DOHH2 (cell line): ENCODE data around the gene DNAJC17.

ENCODE experiments used
- H3F3A ChIP-seq: fragments of 200-600 bp; sonication (generic), shearing (Covaris generic); 2 replicates; pipeline ENCODE4 v1.6.0; 2016; ENCODE audit warnings: antibody characterized with exemption, mild to moderate bottlenecking; ENCODE audit not compliant: control insufficient read depth, insufficient read depth
- H3K27ac ChIP-seq: fragments of 200-600 bp; sonication (generic); 2 replicates; pipeline ENCODE4 v1.5.1; 2014; ENCODE audit warnings: low read depth, mild to moderate bottlenecking, low read length, moderate library complexity
- H3K27me3 ChIP-seq: fragments of 200-600 bp; sonication (generic); 2 replicates; pipeline ENCODE4 v1.6.1; 2014; ENCODE audit warnings: mild to moderate bottlenecking, low read length, mixed read lengths; ENCODE audit not compliant: control insufficient read depth
- H3K36me3 ChIP-seq: fragments of 200-600 bp; sonication (generic); 2 replicates; pipeline ENCODE4 v1.6.1; 2014; ENCODE audit warnings: mild to moderate bottlenecking, low read length, moderate library complexity, mixed read lengths; ENCODE audit not compliant: control insufficient read depth
- H3K4me1 ChIP-seq: fragments of 200-600 bp; sonication (generic); 2 replicates; pipeline ENCODE4 v1.6.1; 2014; ENCODE audit warnings: mild to moderate bottlenecking, low read length, mixed read lengths; ENCODE audit not compliant: control insufficient read depth
- H3K4me2 ChIP-seq: fragments of 200-600 bp; sonication (generic); 2 replicates; pipeline ENCODE4 v1.6.0; 2014; ENCODE audit warnings: mild to moderate bottlenecking, low read length, moderate library complexity
- H3K4me3 ChIP-seq: fragments of 200-600 bp; sonication (generic); 2 replicates; pipeline ENCODE4 v1.5.1; 2014; ENCODE audit warnings: mild to moderate bottlenecking, low read length, mixed read lengths
- H3K79me2 ChIP-seq: fragments of 200-600 bp; sonication (generic); 2 replicates; pipeline ENCODE4 v1.6.1; 2014; ENCODE audit warnings: mild to moderate bottlenecking, low read length, mixed read lengths; ENCODE audit not compliant: control insufficient read depth
- H3K9me2 ChIP-seq: fragments of 200-600 bp; sonication (generic); replicated peaks from 2 replicates; pipeline ENCODE4 v1.6.1; 2014; ENCODE audit warnings: mild to moderate bottlenecking, low read length, mixed read lengths; ENCODE audit not compliant: control insufficient read depth
- H3K9me3 ChIP-seq: fragments of 200-600 bp; sonication (generic); 2 replicates; pipeline ENCODE4 v1.6.1; 2014; ENCODE audit warnings: antibody characterized with exemption, low read length, mixed read lengths; ENCODE audit not compliant: control insufficient read depth, insufficient read depth
- H4K20me1 ChIP-seq: fragments of 200-600 bp; sonication (generic); 2 replicates; pipeline ENCODE4 v1.6.0; 2014; ENCODE audit warnings: low read depth, mild to moderate bottlenecking, antibody characterized with exemption, low read length, moderate library complexity; ENCODE audit not compliant: control insufficient read depth, insufficient read depth
- CTCF ChIP-seq: fragments of 200-600 bp; sonication (generic); IDR thresholded peaks from one replicate; pipeline ENCODE4 v1.5.1; 2014; ENCODE audit warnings: antibody characterized with exemption, mild to moderate bottlenecking, low read depth, low read length; ENCODE audit not compliant: poor library complexity, severe bottlenecking
- EZH2phosphoT487 ChIP-seq: fragments of 200-600 bp; sonication (generic); IDR thresholded peaks from 2 replicates; pipeline ENCODE4 v1.6.1; 2017; ENCODE audit warnings: borderline replicate concordance, mild to moderate bottlenecking, antibody characterized with exemption, low read length, moderate library complexity, mixed read lengths

Gene DNAJC17

GRCh38 chr15:40807028-40807887 lies at the start of gene DNAJC17, which contains the start of gene ZFYVE19:
TSS of gene DNAJC17 (minus strand) at chr15:40807473. CDS start at chr15:40807446, 27 bp downstream.
TSS of gene ZFYVE19 (plus strand) at chr15:40807089. CDS start at chr15:40807590, 501 bp downstream.
- H3K27ac ChIP-seq, result peak within 1 kb of the TSS; percentile 83
- H3F3A ChIP-seq, result no peaks in the 10 kb centered on the region
- H3K4me2 ChIP-seq, result peak within 1 kb of the TSS; percentile 97
- peaks cover 15% of the 10 kb centered on the region for H3K36me3 ChIP-seq
- H3K4me1 ChIP-seq, result peaks cover 23% of the 10 kb centered on the region
- H3K79me2 ChIP-seq, result peaks cover 38% of the 10 kb centered on the region
- no peaks in the 10 kb centered on the region for H3K9me2 ChIP-seq
- H3K27me3 ChIP-seq, result no peaks in the 10 kb centered on the region
- TF ChIP-seq EZH2phosphoT487 (no peak), CTCF (peak; percentile 19)
- H3K4me3 ChIP-seq, result peak within 1 kb of the TSS; percentile 92
- H3K9me3 ChIP-seq, result no peaks in the 10 kb centered on the region
- no peaks in the 10 kb centered on the region for H4K20me1 ChIP-seq

- Histone ChIP-seq H3K27ac (no peak overlapping the region), H3K27me3 (no peaks in the 10 kb centered on the region), H3K4me1 (peaks cover 4% of the 10 kb centered on the region), H3K79me2 (no peaks in the 10 kb centered on the region), H3K9me3 (no peaks in the 10 kb centered on the region), H3K36me3 (no peaks in the 10 kb centered on the region), H3K9me2 (no peaks in the 10 kb centered on the region), H3K4me2 (no peak overlapping the region), H3K4me3 (no peak overlapping the region), H3F3A (no peaks in the 10 kb centered on the region; the same call in 1 of the 2 replicates), H4K20me1 (no peaks in the 10 kb centered on the region)
- TF ChIP-seq CTCF, result no peak
- TF ChIP-seq EZH2phosphoT487, result no peak
Observed at GRCh38 chr15:40856746-40857145, 49.5 kb upstream of the DNAJC17 start.

GRCh38 chr15:40855706-40856234 lies 48.5 kb upstream of the DNAJC17 start:
- Histone ChIP-seq H3F3A (no peaks in the 10 kb centered on the region), H4K20me1 (no peaks in the 10 kb centered on the region), H3K36me3 (no peaks in the 10 kb centered on the region), H3K4me1 (peaks cover 4% of the 10 kb centered on the region), H3K27me3 (no peaks in the 10 kb centered on the region), H3K27ac (no peak overlapping the region), H3K4me3 (no peak overlapping the region), H3K4me2 (no peak overlapping the region), H3K9me2 (no peaks in the 10 kb centered on the region), H3K9me3 (no peaks in the 10 kb centered on the region), H3K79me2 (no peaks in the 10 kb centered on the region)
- no peak for TF ChIP-seq EZH2phosphoT487
- no peak for TF ChIP-seq CTCF
